Ovary (tissue), 9 donors: ENCODE data around the gene LAMC3. TPM values are rescaled to one million over a fixed set of nuclear protein-coding genes. Genes with fewer than 3 reads are reported as not detected.

Experiments used
- DNase-seq, 5 donors: peaks; one replicate each; pipeline ENCODE4 v3.0.0-alpha.2; 2019 to 2020
- H3K27ac ChIP-seq, 2 donors: fragments of 200-600 bp; one replicate each; pipeline versions ENCODE4 v1.5.1 to v1.8.0; 2019 to 2022
- H3K27me3 ChIP-seq: fragments of 200-600 bp; one replicate; pipeline ENCODE4 v1.8.0; 2022
- H3K36me3 ChIP-seq: fragments of 200-600 bp; sonication (generic); one replicate; pipeline ENCODE4 v1.5.1; 2019
- H3K4me1 ChIP-seq: one replicate; pipeline ENCODE4 v1.8.1; 2013; ENCODE audit warnings: mild to moderate bottlenecking, moderate library complexity; ENCODE audit not compliant: insufficient read depth
- H3K4me3 ChIP-seq: fragments of 200-600 bp; sonication (generic); one replicate; pipeline ENCODE4 v1.5.1; 2017
- H3K9me3 ChIP-seq, 2 donors: fragments of 200-600 bp in 1 of 2; sonication (generic) in 1 of 2; one replicate each; pipeline versions ENCODE4 v1.5.1 to v1.8.1; 2013 to 2019; ENCODE audit warnings: mild to moderate bottlenecking in 1 of 2, moderate library complexity in 1 of 2
- EP300 ChIP-seq: sonication (generic); formaldehyde crosslinking; IDR thresholded peaks from one replicate; pipeline ENCODE4 v1.6.1; 2017; ENCODE audit warnings: antibody characterized with exemption
- POLR2A ChIP-seq: fragments of 450-650 bp; IDR thresholded peaks from one replicate; pipeline ENCODE4 v1.6.1; 2017; ENCODE audit warnings: antibody characterized with exemption, mild to moderate bottlenecking, moderate library complexity
- WGBS, 3 donors: extraction: QIAGEN DNeasy Blood & Tissue Kit in 1 of 3; methylation state at CpG; one replicate each; pipeline versions ENCODE4 v1.1.5 to v1.1.7; 2013 to 2017; 5-methylcytosine and 5-hydroxymethylcytosine counted together
- intact Hi-C, 4 donors: fragments of 100-400 bp; cut with DNase I; formaldehyde crosslinking; loops; one replicate each; pipeline versions ENCODE4 v1.11.0 to v1.15.1; 2022 to 2023
- polyA plus RNA-seq, 2 donors: library from polyadenylated mRNA; stranded (reverse); fragments of 200-250 nt in 1 of 2; fragments of 350-450 nt in 1 of 2; fragmentation: Illumina TruSeq in 1 of 2; extraction: RNeasy Lipid Tissue Mini Kit (QIAGEN cat#74804) in 1 of 2; gene quantifications; one replicate each; pipeline ENCODE4 v1.2.3, GENCODE V29; 2013 to 2014
- total RNA-seq, 7 donors: library from RNA; depleted of rRNA in 2 of 7; stranded (reverse); fragments of >200 nt in 2 of 7; fragmentation: NEBNext Ultra II Directional in 3 of 7; extraction: Animal tissue kit (Norgen Biotek cat#: 25700) in 3 of 7; gene quantifications; one replicate each; pipeline versions ENCODE4 v1.1.0 to v1.2.4, GENCODE V29; 2016 to 2023
- TF ChIP-seq, protein P1 (sequence below), 3 donors: fragments of 450-650 bp in 2 of 3; fragments of 200-600 bp in 1 of 3; IDR thresholded peaks; one replicate each; pipeline versions ENCODE4 v1.5.1 to v1.8.0; 2016 to 2022; ENCODE audit warnings: antibody characterized with exemption in 3 of 3, mild to moderate bottlenecking in 1 of 3
- donor health status: DM: no; HTN: no; CAD: no; lungs with moderate emphysema.
- donor health status: DM: no; HTN: no; CAD: no.
- donor health status: Bipolar disorder and iron deficiency.
- donor health status: DM: yes; HTN: yes; CAD: no.
- donor health status: DM: no; HTN: no; CAD: no.
- donor health status: DM: yes; HTN: yes; CAD: no.

LAMC3 gene
- total and polyA plus RNA-seq, 9 donors: 0.48 to 5.7 (median 1.8) TPM

DNA sequence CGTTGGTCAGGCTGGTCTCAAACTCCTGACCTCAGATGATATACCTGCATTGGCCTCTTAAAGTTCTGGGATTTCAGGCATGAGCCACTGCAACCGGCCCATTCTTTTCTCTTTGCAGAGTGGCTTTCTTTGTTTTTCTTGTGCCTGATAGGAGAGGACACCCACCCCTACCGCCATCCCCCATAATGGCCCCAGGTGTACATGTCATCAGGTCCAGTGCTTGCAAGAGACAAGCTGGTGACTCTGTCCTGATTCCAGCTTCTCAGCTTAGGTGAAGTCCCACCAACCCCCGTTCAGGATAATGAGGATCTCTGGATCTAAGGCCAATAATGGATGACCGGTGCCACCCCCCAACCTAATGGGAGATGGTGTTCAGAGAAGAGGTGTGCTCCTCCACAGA is 85.0 kb downstream of the LAMC3 start:
- Histone ChIP-seq H3K4me3 (no peak overlapping the region), H3K4me1 (no peaks in the 10 kb centered on the region), H3K36me3 (no peaks in the 10 kb centered on the region), H3K9me3 (no peaks in the 10 kb centered on the region), H3K27ac (no peak overlapping the region), H3K27me3 (no peaks in the 10 kb centered on the region)
- DNase-seq: no peak
- TF ChIP-seq EP300: no peak
- TF ChIP-seq, protein P1, sequence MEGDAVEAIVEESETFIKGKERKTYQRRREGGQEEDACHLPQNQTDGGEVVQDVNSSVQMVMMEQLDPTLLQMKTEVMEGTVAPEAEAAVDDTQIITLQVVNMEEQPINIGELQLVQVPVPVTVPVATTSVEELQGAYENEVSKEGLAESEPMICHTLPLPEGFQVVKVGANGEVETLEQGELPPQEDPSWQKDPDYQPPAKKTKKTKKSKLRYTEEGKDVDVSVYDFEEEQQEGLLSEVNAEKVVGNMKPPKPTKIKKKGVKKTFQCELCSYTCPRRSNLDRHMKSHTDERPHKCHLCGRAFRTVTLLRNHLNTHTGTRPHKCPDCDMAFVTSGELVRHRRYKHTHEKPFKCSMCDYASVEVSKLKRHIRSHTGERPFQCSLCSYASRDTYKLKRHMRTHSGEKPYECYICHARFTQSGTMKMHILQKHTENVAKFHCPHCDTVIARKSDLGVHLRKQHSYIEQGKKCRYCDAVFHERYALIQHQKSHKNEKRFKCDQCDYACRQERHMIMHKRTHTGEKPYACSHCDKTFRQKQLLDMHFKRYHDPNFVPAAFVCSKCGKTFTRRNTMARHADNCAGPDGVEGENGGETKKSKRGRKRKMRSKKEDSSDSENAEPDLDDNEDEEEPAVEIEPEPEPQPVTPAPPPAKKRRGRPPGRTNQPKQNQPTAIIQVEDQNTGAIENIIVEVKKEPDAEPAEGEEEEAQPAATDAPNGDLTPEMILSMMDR (IDR thresholded peaks at IDR 0.05): no peak
- no peak for TF ChIP-seq POLR2A
- WGBS, 3 donors: 81 to 88% (median 81%) methylated on average over 5 of the region's 5 CpGs
- intact Hi-C loops: no loop called here

DNA sequence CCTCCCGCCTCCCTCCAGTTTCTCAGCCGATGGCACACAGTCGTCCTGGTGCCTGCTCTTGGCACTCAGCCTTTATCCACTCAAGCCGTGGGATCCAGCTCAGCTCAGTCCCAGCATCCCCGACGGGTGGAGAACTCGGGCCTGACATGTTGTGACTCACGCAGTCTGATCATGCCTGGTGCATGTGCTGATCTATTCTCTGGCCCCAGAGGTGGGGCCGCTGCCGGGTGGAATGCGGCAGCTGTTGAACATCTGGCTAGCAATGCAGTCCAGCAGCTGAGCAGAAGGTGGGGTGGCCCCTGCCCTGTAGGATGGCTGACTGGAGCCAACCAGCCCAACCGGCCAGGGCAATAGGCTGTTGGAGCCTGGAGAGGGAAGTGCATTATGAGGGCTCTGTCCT is 85.6 kb downstream of the LAMC3 start:
- WGBS, 3 donors: 14 to 39% (median 21%) methylated on average over 12 of the region's 12 CpGs
- Histone ChIP-seq H3K36me3 (no peaks in the 10 kb centered on the region), H3K4me1 (no peaks in the 10 kb centered on the region), H3K4me3 (no peak overlapping the region), H3K27me3 (no peaks in the 10 kb centered on the region), H3K9me3 (no peaks in the 10 kb centered on the region), H3K27ac (no peak overlapping the region)
- TF ChIP-seq, protein P1 (IDR thresholded peaks at IDR 0.05): no peak
- no peak for TF ChIP-seq POLR2A
- no peak for TF ChIP-seq EP300
- no peak for DNase-seq
- intact Hi-C loops: no loop called here

DNA sequence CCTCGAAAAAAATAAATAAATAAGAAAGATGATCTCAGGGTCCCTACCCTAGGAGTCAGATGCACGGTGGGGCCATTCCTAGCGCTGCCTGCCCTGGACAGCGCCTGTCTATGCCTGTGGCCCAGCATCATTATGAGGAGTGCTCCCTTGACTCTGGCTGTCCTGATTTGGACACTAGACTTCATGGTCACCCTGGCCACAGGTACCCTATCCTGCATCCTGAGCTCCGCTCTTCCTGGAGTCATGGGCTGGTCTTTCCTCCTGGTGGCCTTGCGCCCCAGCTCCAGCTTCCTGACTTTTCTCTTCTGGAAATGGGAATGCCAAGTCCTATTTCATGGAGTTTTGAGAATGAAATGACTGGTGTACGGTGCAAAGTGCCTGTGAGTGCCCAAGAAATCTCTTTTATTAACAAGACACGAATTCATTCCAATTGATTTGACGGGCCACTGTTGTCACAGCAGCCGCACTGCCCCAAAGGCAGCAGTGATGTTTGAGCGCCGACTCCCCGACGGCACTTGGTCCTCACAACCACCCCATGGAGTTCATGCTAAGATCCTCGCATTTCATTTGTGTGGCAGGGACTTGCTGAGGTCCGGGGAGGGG is 86.8 kb downstream of the LAMC3 start:
- Histone ChIP-seq H3K4me3 (no peak overlapping the region), H3K9me3 (no peaks in the 10 kb centered on the region), H3K4me1 (no peaks in the 10 kb centered on the region), H3K36me3 (no peaks in the 10 kb centered on the region), H3K27ac (no peak overlapping the region), H3K27me3 (no peaks in the 10 kb centered on the region)
- 27 to 33% (median 31%) methylated on average over 15 to 16 of the region's 16 CpGs for WGBS, 3 donors
- intact Hi-C loops: no loop called here
- TF ChIP-seq EP300 (no peak), POLR2A (no peak)
- TF ChIP-seq, protein P1 (IDR thresholded peaks at IDR 0.05): no peak
- DNase-seq: no peak

DNA sequence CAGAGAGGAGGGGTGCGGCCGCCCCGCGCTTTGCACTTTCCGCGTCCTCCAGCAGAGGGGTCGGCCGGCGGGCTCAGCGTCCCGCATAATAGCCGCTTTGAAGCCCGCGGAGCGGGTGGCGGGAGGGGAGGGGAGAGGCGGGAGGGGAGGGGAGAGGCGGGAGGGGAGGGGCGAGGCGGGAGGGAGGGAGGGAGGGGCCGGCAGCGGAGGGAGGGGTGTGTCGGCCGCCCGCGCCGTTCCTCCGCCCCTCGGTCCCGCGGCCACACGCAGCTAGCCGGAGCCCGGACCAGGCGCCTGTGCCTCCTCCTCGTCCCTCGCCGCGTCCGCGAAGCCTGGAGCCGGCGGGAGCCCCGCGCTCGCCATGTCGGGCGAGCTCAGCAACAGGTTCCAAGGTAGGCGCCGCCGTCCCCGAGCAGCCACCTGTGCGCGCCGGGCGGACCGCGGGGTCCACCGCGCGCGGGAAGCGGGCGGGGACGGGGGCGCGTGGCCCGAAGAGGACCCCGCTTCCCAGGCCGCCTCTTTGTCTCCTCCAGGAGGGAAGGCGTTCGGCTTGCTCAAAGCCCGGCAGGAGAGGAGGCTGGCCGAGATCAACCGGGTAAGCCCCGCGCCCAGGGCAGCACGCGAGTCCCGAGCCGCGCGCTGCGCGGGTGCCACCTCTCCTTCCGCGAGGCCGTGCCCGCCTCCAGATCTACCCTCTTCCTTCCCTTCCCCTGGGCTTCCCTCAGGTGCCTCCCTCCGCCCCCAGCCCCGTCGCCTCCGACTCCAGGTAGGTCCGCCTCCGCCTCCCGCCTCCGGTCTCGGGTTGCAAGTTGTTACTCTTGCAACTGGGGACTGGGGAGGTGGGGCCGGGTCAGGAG is 87.5 kb downstream of the LAMC3 start, which contains the start of gene AIF1L:
Gene AIF1L, plus strand, starts transcription at position 263 of the 857 bp plus-strand sequence. Its CDS starts 99 bp downstream, at position 362.
- DNase-seq: no peak
- intact Hi-C loops: no loop called here
- Histone ChIP-seq H3K27ac (no peak within 1 kb of the TSS), H3K9me3 (no peaks in the 10 kb centered on the region), H3K4me1 (no peaks in the 10 kb centered on the region), H3K4me3 (peak within 1 kb of the TSS; percentile 26), H3K36me3 (no peaks in the 10 kb centered on the region), H3K27me3 (no peaks in the 10 kb centered on the region)
- WGBS, 3 donors: 0 to 1% (median 0%) methylated on average over 51 to 92 of the region's 99 CpGs
- TF ChIP-seq POLR2A: no peak
- TF ChIP-seq EP300: no peak
- TF ChIP-seq, protein P1 (IDR thresholded peaks at IDR 0.05): no peak
